HCT116 (cell line): ENCODE results near the gene PYY. TPM values are rescaled to one million over a fixed set of nuclear protein-coding genes. Genes with fewer than 3 reads are reported as not detected.

Experiments
- ATAC-seq: fragments of 200-7000 bp; cut with Tn5 transposase; 2 replicates; pipeline ENCODE4 v1.9.1; 2020; ENCODE audit warnings: mild to moderate bottlenecking, moderate library complexity
- BruUV-seq: library from RNA; stranded (reverse); fragments of 400-500 nt; replicated peaks from 2 replicates; lab custom pipeline; 2021; lab: Mats Ljungman, UMichigan
- CTCF ChIA-PET: fragments of 300-600 bp; sonication (Branson Sonifier 250); formaldehyde crosslinking; loops from one replicate; lab custom pipeline; 2021; ENCODE audit warnings: antibody characterized with exemption; lab: Charles Lee
- POLR2A ChIA-PET: fragments of 300-600, 350-600 bp; sonication (Branson Sonifier 250); formaldehyde crosslinking; loops from one replicate; lab custom pipeline; 2021; ENCODE audit warnings: antibody characterized with exemption; lab: Charles Lee
- RAD21 ChIA-PET, 2 experiments: fragments of 300-600 bp; sonication (Branson Sonifier 250); formaldehyde crosslinking; loops; one replicate each; lab custom pipeline; 2023; ENCODE audit warnings: low total read pairs in 2 of 2; ENCODE audit not compliant: uncharacterized antibody in 2 of 2, unreplicated experiment in 2 of 2, low non-redundant PET in 1 of 2; lab: Charles Lee
- DNase-seq: peaks from one replicate; pipeline ENCODE4 v3.0.0-alpha.2; 2010; ENCODE audit warnings: low read depth, low spot score
- H2AFZ ChIP-seq: fragments of 200-600 bp; shearing (Covaris generic), sonication (generic); 2 replicates; pipeline ENCODE4 v1.6.1; 2017; ENCODE audit warnings: low read depth, mixed run types, mixed read lengths, antibody characterized with exemption, low read length; ENCODE audit not compliant: poor library complexity, severe bottlenecking
- H3K27ac ChIP-seq: 2 replicates; pipeline ENCODE4 v1.5.1; 2012; ENCODE audit warnings: low read depth, low read length
- H3K27me3 ChIP-seq: fragments of 200-600 bp; sonication (generic); 2 replicates; pipeline ENCODE4 v1.6.1; 2016; ENCODE audit warnings: mixed run types, low read length, mixed read lengths; ENCODE audit not compliant: insufficient read depth
- H3K36me3 ChIP-seq, 2 experiments: fragments of 200-500 bp in 1 of 2; fragments of 200-600 bp in 1 of 2; sonication (Bioruptor generic) in 1 of 2; sonication (generic) in 1 of 2; 2 replicates each; pipeline versions ENCODE4 v1.5.1 to v1.6.1; 2014 to 2016; ENCODE audit warnings: low read length in 2 of 2, inconsistent platforms in 1 of 2, mixed read lengths in 1 of 2, mixed run types in 1 of 2; ENCODE audit not compliant: insufficient read depth in 2 of 2, control insufficient read depth in 1 of 2
- H3K4me1 ChIP-seq, 2 experiments: fragments of 200-600 bp in 1 of 2; sonication (generic) in 1 of 2; 2 replicates each; pipeline versions ENCODE4 v1.5.1 to v1.6.1; 2012 to 2017; ENCODE audit warnings: low read length in 2 of 2, inconsistent platforms in 1 of 2, mild to moderate bottlenecking in 1 of 2, mixed read lengths in 1 of 2, mixed run types in 1 of 2, moderate library complexity in 1 of 2; ENCODE audit not compliant: insufficient read depth in 2 of 2, control insufficient read depth in 1 of 2
- H3K4me2 ChIP-seq: fragments of 200-600 bp; sonication (generic); 2 replicates; pipeline ENCODE4 v1.6.1; 2017; ENCODE audit warnings: mixed run types, low read length, mixed read lengths
- H3K4me3 ChIP-seq, 2 experiments: fragments of 200-600 bp in 1 of 2; sonication (generic) in 1 of 2; replicated peaks in 1 of 2; 2 replicates each; pipeline ENCODE4 v1.5.1; 2011 to 2016; ENCODE audit warnings: low read length in 2 of 2, control low read depth in 1 of 2, low read depth in 1 of 2, mild to moderate bottlenecking in 1 of 2, mixed read lengths in 1 of 2, mixed run types in 1 of 2
- H3K79me2 ChIP-seq: fragments of 200-600 bp; sonication (generic); 2 replicates; pipeline ENCODE4 v1.6.1; 2017; ENCODE audit warnings: mild to moderate bottlenecking, mixed run types, low read length, moderate library complexity, mixed read lengths; ENCODE audit not compliant: insufficient read depth
- H3K9ac ChIP-seq: fragments of 200-600 bp; sonication (generic); 2 replicates; pipeline ENCODE4 v1.6.1; 2016; ENCODE audit warnings: low read length, mixed read lengths
- H3K9me2 ChIP-seq: fragments of 200-600 bp; sonication (generic), shearing (Covaris generic); 2 replicates; pipeline ENCODE4 v1.6.1; 2017; ENCODE audit warnings: mixed run types, mild to moderate bottlenecking, moderate library complexity; ENCODE audit not compliant: insufficient read depth
- H3K9me3 ChIP-seq, 2 experiments: fragments of 200-500 bp in 1 of 2; fragments of 200-600 bp in 1 of 2; sonication (Bioruptor generic) in 1 of 2; sonication (generic) in 1 of 2; 2 replicates each; pipeline ENCODE4 v1.6.1; 2014 to 2017; ENCODE audit warnings: low read length in 2 of 2, mixed read lengths in 2 of 2, inconsistent platforms in 1 of 2, low read depth in 1 of 2, mild to moderate bottlenecking in 1 of 2, mixed run types in 1 of 2, moderate library complexity in 1 of 2; ENCODE audit not compliant: control insufficient read depth in 1 of 2, insufficient read depth in 1 of 2
- H4K20me1 ChIP-seq: fragments of 200-600 bp; sonication (generic), shearing (Covaris generic); 2 replicates; pipeline ENCODE4 v1.6.1; 2017; ENCODE audit warnings: mixed run types, mild to moderate bottlenecking, moderate library complexity; ENCODE audit not compliant: insufficient read depth
- CBX3 ChIP-seq: IDR thresholded peaks from 2 replicates; pipeline ENCODE4 v1.6.1; 2012; ENCODE audit warnings: low read depth
- CEBPB ChIP-seq: IDR thresholded peaks from 2 replicates; pipeline ENCODE4 v1.6.1; 2012; ENCODE audit warnings: low read depth
- ELF1 ChIP-seq: IDR thresholded peaks from 2 replicates; pipeline ENCODE4 v1.6.1; 2012; ENCODE audit warnings: low read depth, borderline replicate concordance
- EZH2 ChIP-seq: fragments of 200-600 bp; sonication (generic); IDR thresholded peaks from 2 replicates; pipeline ENCODE4 v1.6.1; 2017; ENCODE audit warnings: antibody characterized with exemption, mixed run types
- EZH2phosphoT487 ChIP-seq: fragments of 200-600 bp; IDR thresholded peaks from 2 replicates; pipeline ENCODE4 v1.6.1; 2018; ENCODE audit warnings: antibody characterized with exemption, borderline replicate concordance
- FOSL1 ChIP-seq: IDR thresholded peaks from 2 replicates; pipeline ENCODE4 v1.6.1; 2012; ENCODE audit warnings: low read depth
- JUND ChIP-seq: IDR thresholded peaks from 2 replicates; pipeline ENCODE4 v1.6.1; 2012
- MAX ChIP-seq: IDR thresholded peaks from 2 replicates; pipeline ENCODE4 v1.6.1; 2012
- RAD21 ChIP-seq: IDR thresholded peaks from 2 replicates; pipeline ENCODE4 v1.6.1; 2012; ENCODE audit warnings: low read depth, mild to moderate bottlenecking
- SIN3A ChIP-seq: IDR thresholded peaks from 2 replicates; pipeline ENCODE4 v1.6.1; 2012; ENCODE audit warnings: low read depth
- SP1 ChIP-seq: IDR thresholded peaks from 2 replicates; pipeline ENCODE4 v1.6.1; 2012; ENCODE audit warnings: low read depth
- SRF ChIP-seq: IDR thresholded peaks from 2 replicates; pipeline ENCODE4 v1.6.1; 2012; ENCODE audit warnings: low read depth
- TCF7L2 ChIP-seq: IDR thresholded peaks from 2 replicates; pipeline ENCODE4 v1.7.0; 2011; ENCODE audit warnings: borderline replicate concordance, inconsistent platforms; ENCODE audit not compliant: insufficient read depth, insufficient read length; ENCODE audit errors: extremely low read depth
- YY1 ChIP-seq: IDR thresholded peaks from 2 replicates; pipeline ENCODE4 v1.6.1; 2011; ENCODE audit warnings: low read length, low read depth, moderate library complexity, mild to moderate bottlenecking; ENCODE audit not compliant: insufficient replicate concordance; ENCODE audit errors: extremely low read depth
- ZBTB33 ChIP-seq: IDR thresholded peaks from 2 replicates; pipeline ENCODE4 v1.6.1; 2011; ENCODE audit warnings: mild to moderate bottlenecking, low read length, moderate library complexity; ENCODE audit not compliant: insufficient replicate concordance; ENCODE audit errors: extremely low read depth
- ZFX ChIP-seq: fragments of 450-650 bp; IDR thresholded peaks from 2 replicates; pipeline ENCODE4 v1.6.1; 2017
- ZNF274 ChIP-seq: fragments of 200-500 bp; sonication (Bioruptor generic); IDR thresholded peaks from 2 replicates; pipeline ENCODE4 v1.6.1; 2014; ENCODE audit warnings: mild to moderate bottlenecking, low read depth, low read length, inconsistent platforms
- intact Hi-C: fragments of 100-400 bp; cut with micrococcal nuclease; formaldehyde crosslinking; loops from 2 replicates; pipeline ENCODE4 v1.10.0; 2022
- total RNA-seq: library from RNA; stranded (reverse); gene quantifications from one replicate; pipeline ENCODE4 v1.2.1, GENCODE V29; 2021; ENCODE audit not compliant: unreplicated experiment
- TF ChIP-seq, protein P1 (sequence below), 3 experiments: fragments of 200-600 bp in 1 of 3; sonication (generic) in 1 of 3; IDR thresholded peaks in 2 of 3; conservative IDR thresholded peaks in 1 of 3; 2 replicates each; pipeline ENCODE4 v1.5.1; 2012 to 2017; ENCODE audit warnings: low read depth in 2 of 3, low read length in 2 of 3, antibody characterized with exemption in 1 of 3, borderline replicate concordance in 1 of 3, control low read depth in 1 of 3, mild to moderate bottlenecking in 1 of 3, mixed read lengths in 1 of 3, mixed run types in 1 of 3, moderate library complexity in 1 of 3; ENCODE audit not compliant: insufficient read depth in 1 of 3
- TF ChIP-seq, protein P2 (sequence below): IDR thresholded peaks from 2 replicates; pipeline ENCODE4 v1.6.1; 2012

Gene PYY
- total RNA-seq, 1 experiment from 2014 or later, result 0.52 TPM

DNA sequence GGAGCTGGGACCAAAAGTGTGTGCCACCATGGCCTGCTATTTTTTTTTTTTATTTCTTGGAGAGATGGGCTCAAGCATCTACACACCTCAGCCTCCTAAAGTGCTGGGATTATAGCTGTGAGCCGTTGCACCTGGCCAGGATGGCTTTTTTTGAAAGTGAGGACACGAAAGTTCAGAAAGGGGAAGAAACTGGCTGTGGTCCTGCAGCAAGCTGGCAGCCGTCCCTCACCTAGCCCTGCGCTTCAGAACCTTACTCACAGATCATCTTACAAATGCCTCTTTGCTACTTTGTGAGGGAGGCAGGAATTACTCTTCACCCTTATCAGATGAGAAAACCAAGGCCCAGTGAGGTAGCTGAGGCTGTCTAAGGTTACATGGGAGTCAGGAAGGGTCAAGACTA is 7.0 kb downstream of the PYY start:
- H3K36me3 ChIP-seq, result no peaks in the 10 kb centered on the region
- DNase-seq (no peak), ATAC-seq (no peak)
- no peaks in the 10 kb centered on the region for H3K27me3 ChIP-seq
- no peaks in the 10 kb centered on the region for H4K20me1 ChIP-seq
- H3K79me2 ChIP-seq, result no peaks in the 10 kb centered on the region
- TF ChIP-seq SP1, result no peak
- TF ChIP-seq ZBTB33, result no peak
- no peak for TF ChIP-seq CEBPB
- TF ChIP-seq, protein P1, sequence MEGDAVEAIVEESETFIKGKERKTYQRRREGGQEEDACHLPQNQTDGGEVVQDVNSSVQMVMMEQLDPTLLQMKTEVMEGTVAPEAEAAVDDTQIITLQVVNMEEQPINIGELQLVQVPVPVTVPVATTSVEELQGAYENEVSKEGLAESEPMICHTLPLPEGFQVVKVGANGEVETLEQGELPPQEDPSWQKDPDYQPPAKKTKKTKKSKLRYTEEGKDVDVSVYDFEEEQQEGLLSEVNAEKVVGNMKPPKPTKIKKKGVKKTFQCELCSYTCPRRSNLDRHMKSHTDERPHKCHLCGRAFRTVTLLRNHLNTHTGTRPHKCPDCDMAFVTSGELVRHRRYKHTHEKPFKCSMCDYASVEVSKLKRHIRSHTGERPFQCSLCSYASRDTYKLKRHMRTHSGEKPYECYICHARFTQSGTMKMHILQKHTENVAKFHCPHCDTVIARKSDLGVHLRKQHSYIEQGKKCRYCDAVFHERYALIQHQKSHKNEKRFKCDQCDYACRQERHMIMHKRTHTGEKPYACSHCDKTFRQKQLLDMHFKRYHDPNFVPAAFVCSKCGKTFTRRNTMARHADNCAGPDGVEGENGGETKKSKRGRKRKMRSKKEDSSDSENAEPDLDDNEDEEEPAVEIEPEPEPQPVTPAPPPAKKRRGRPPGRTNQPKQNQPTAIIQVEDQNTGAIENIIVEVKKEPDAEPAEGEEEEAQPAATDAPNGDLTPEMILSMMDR (IDR thresholded peaks at IDR 0.05 in 2 of 3, conservative IDR thresholded peaks at IDR 0.05 in 1 of 3; ENCODE audit: borderline replicate concordance in 1 of 3, insufficient read depth in 1 of 3, low read depth in 2 of 3, low read length in 2 of 3), result no peak
- no peak for TF ChIP-seq ELF1
- TF ChIP-seq EZH2phosphoT487, result no peak
- TF ChIP-seq TCF7L2, result no peak
- no peak for TF ChIP-seq SRF
- TF ChIP-seq JUND, result no peak
- no peak for TF ChIP-seq YY1
- no peak for TF ChIP-seq ZNF274
- TF ChIP-seq FOSL1, result no peak
- TF ChIP-seq RAD21, result no peak
- TF ChIP-seq SIN3A, result no peak
- no peak for TF ChIP-seq CBX3
- TF ChIP-seq, protein P2, sequence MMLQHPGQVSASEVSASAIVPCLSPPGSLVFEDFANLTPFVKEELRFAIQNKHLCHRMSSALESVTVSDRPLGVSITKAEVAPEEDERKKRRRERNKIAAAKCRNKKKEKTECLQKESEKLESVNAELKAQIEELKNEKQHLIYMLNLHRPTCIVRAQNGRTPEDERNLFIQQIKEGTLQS, result no peak
- TF ChIP-seq EZH2, result no peak
- no peak for TF ChIP-seq ZFX
- TF ChIP-seq MAX, result no peak
- POLR2A ChIA-PET, result no interaction called here
- RAD21 ChIA-PET, result interaction anchor here in 1 of 2 experiments (0.6 kb wide), 1 partner anchor 37 kb away, joined by 6 read pairs; no protein-coding TSS in a partner anchor
- intact Hi-C loops, result no loop called here
- H3K27ac ChIP-seq, result no peak overlapping the region
- no peak overlapping the region for H2AFZ ChIP-seq
- no TSS peak for BruUV-seq
- no peak overlapping the region for H3K4me3 ChIP-seq
- H3K4me1 ChIP-seq, result peaks cover 2 to 20% of the 10 kb centered on the region in 2 experiments; a peak in 3 of 4 replicates
- no peak overlapping the region for H3K4me2 ChIP-seq
- H3K9ac ChIP-seq, result no peak overlapping the region
- H3K9me2 ChIP-seq, result no peaks in the 10 kb centered on the region
- CTCF ChIA-PET, result interaction anchor here (1.2 to 2.3 kb wide), 2 partner anchors 9 to 95 kb away, joined by 7 to 10 read pairs; no protein-coding TSS in a partner anchor
- H3K9me3 ChIP-seq, result no peaks in the 10 kb centered on the region
